GM12875 (cell line): ENCODE measurements around the gene ZC2HC1B.

ENCODE experiments used
- H3K4me3 ChIP-seq: one replicate; pipeline ENCODE4 v1.5.1; 2011; ENCODE audit warnings: low read depth, low read length, control low read depth
- CTCF ChIP-seq: IDR thresholded peaks from 2 replicates; pipeline ENCODE4 v1.5.1; 2011; ENCODE audit warnings: low read depth, mild to moderate bottlenecking, control low read depth, inconsistent platforms, low read length, moderate library complexity, borderline replicate concordance; ENCODE audit not compliant: insufficient read depth

ZC2HC1B gene

GRCh38 chr6:143949535-143949934, 85.3 kb downstream of the ZC2HC1B start:
- H3K4me3 ChIP-seq = no peak overlapping the region
- TF ChIP-seq CTCF = no peak

- TF ChIP-seq CTCF = no peak
Observed at GRCh38 chr6:143949962-143950361, 85.7 kb downstream of the ZC2HC1B start.

GRCh38 chr6:143950875-143951274, 86.6 kb downstream of the ZC2HC1B start:
- TF ChIP-seq CTCF = no peak
- H3K4me3 ChIP-seq = no peak overlapping the region

More at GRCh38 chr6:143949962-143950361, 85.7 kb downstream of the ZC2HC1B start:
- no peak overlapping the region for H3K4me3 ChIP-seq

- no peak overlapping the region for H3K4me3 ChIP-seq
- no peak for TF ChIP-seq CTCF
Observed at GRCh38 chr6:143952060-143952778, 87.9 kb downstream of the ZC2HC1B start.

GRCh38 chr6:143952947-143953701, 88.8 kb downstream of the ZC2HC1B start:
- no peak for TF ChIP-seq CTCF
- no peak overlapping the region for H3K4me3 ChIP-seq

GRCh38 chr6:143953922-143954321, 89.6 kb downstream of the ZC2HC1B start:
- no peak for TF ChIP-seq CTCF
- no peak overlapping the region for H3K4me3 ChIP-seq

GRCh38 chr6:143955971-143956370, 91.7 kb downstream of the ZC2HC1B start:
- no peak overlapping the region for H3K4me3 ChIP-seq
- TF ChIP-seq CTCF = no peak
